Left ventricle myocardium inferior (tissue), 1 donor: ENCODE results near the gene SULT4A1. TPM values are rescaled to one million over a fixed set of nuclear protein-coding genes. Genes with fewer than 3 reads are reported as not detected.

Experiments used
- DNase-seq: peaks from one replicate; pipeline ENCODE4 v3.0.0-alpha.2; 2020
- H3K27ac ChIP-seq: fragments of 200-600 bp; replicated peaks from 2 replicates; pipeline ENCODE4 v1.8.0; 2021
- H3K27me3 ChIP-seq: fragments of 200-600 bp; 2 replicates; pipeline ENCODE4 v1.8.0; 2021; ENCODE audit warnings: low read depth
- H3K36me3 ChIP-seq: fragments of 200-600 bp; 2 replicates; pipeline ENCODE4 v1.8.0; 2021
- H3K4me1 ChIP-seq: fragments of 200-600 bp; 2 replicates; pipeline ENCODE4 v1.8.0; 2021
- H3K4me3 ChIP-seq: fragments of 200-600 bp; 2 replicates; pipeline ENCODE4 v1.8.0; 2021; ENCODE audit warnings: mild to moderate bottlenecking, moderate library complexity
- H3K9me3 ChIP-seq: fragments of 200-600 bp; replicated peaks from 2 replicates; pipeline ENCODE4 v1.8.0; 2021
- intact Hi-C: fragments of 100-400 bp; cut with micrococcal nuclease; formaldehyde crosslinking; loops from one replicate; pipeline ENCODE4 v1.11.0; 2022
- total RNA-seq: library from RNA; stranded (reverse); fragmentation: NEBNext Ultra II Directional; extraction: Animal tissue kit (Norgen Biotek cat#: 25700); gene quantifications from one replicate; pipeline ENCODE4 v1.2.1, GENCODE V29; 2021
- TF ChIP-seq, protein P1 (sequence below): fragments of 200-600 bp; IDR thresholded peaks from 2 replicates; pipeline ENCODE4 v1.8.0; 2021; ENCODE audit warnings: antibody characterized with exemption, mild to moderate bottlenecking, borderline replicate concordance
- donor health status: DM: no; HTN: yes; CAD: no; lungs with severe emphysema.

Gene SULT4A1
- total RNA-seq, 1 donor from 2014 or later, result 0.08 TPM

DNA sequence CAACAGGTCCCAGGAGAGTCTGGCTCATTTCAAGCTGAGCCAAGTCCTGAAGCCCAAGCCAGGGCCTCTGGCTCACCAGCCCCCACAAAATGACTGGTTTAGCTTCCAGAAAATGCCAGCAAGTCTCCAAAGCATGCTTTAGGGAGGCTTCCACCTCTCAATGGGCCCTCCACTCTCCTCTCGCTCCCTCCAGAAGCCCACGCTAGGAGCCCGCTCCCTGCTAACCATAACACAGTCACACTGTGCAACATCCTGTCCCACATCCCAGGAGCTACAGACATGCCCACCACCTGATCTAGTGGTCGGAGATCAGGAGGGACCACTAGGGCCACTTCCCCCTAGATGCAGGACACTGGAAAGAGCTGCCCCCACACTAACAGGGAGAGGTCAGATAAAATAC lies 6.9 kb downstream of the SULT4A1 start:
- intact Hi-C loops, result no loop called here
- H3K4me1 ChIP-seq, result no peaks in the 10 kb centered on the region
- no peaks in the 10 kb centered on the region for H3K36me3 ChIP-seq
- no peak overlapping the region for H3K27ac ChIP-seq
- no peak for DNase-seq
- peaks cover 53% of the 10 kb centered on the region for H3K27me3 ChIP-seq
- TF ChIP-seq, protein P1, sequence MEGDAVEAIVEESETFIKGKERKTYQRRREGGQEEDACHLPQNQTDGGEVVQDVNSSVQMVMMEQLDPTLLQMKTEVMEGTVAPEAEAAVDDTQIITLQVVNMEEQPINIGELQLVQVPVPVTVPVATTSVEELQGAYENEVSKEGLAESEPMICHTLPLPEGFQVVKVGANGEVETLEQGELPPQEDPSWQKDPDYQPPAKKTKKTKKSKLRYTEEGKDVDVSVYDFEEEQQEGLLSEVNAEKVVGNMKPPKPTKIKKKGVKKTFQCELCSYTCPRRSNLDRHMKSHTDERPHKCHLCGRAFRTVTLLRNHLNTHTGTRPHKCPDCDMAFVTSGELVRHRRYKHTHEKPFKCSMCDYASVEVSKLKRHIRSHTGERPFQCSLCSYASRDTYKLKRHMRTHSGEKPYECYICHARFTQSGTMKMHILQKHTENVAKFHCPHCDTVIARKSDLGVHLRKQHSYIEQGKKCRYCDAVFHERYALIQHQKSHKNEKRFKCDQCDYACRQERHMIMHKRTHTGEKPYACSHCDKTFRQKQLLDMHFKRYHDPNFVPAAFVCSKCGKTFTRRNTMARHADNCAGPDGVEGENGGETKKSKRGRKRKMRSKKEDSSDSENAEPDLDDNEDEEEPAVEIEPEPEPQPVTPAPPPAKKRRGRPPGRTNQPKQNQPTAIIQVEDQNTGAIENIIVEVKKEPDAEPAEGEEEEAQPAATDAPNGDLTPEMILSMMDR, result no peak
- H3K4me3 ChIP-seq, result no peak overlapping the region
- H3K9me3 ChIP-seq, result peaks cover 16% of the 10 kb centered on the region

DNA sequence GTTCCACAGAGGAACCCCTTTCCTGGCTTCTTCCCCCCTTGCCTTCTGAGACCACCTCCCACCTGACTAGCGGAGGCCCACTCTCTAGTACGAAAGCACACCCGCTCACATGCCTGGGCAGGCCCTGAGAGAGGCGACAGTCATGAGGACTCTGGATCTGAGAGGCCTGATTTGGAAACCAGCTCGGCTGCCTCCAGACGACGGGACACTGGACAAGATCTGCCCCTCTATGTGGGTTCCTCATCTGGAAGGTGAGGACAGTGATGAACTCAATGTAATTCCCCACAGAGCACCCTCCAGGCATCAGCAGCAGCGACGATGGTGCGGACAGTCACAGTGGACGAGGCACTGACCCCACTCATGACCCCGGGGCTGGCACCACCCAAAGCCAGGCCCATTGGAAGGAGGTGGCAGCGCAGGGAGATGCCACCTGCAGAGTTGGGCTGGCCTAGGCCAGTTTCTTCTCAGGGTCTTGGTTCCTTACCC lies 7.5 kb downstream of the SULT4A1 start:
- peaks cover 16% of the 10 kb centered on the region for H3K9me3 ChIP-seq
- no peak overlapping the region for H3K4me3 ChIP-seq
- no peak overlapping the region for H3K27ac ChIP-seq
- TF ChIP-seq, protein P1, result no peak
- intact Hi-C loops, result no loop called here
- H3K36me3 ChIP-seq, result no peaks in the 10 kb centered on the region
- peaks cover 53% of the 10 kb centered on the region for H3K27me3 ChIP-seq
- no peaks in the 10 kb centered on the region for H3K4me1 ChIP-seq
- no peak for DNase-seq

DNA sequence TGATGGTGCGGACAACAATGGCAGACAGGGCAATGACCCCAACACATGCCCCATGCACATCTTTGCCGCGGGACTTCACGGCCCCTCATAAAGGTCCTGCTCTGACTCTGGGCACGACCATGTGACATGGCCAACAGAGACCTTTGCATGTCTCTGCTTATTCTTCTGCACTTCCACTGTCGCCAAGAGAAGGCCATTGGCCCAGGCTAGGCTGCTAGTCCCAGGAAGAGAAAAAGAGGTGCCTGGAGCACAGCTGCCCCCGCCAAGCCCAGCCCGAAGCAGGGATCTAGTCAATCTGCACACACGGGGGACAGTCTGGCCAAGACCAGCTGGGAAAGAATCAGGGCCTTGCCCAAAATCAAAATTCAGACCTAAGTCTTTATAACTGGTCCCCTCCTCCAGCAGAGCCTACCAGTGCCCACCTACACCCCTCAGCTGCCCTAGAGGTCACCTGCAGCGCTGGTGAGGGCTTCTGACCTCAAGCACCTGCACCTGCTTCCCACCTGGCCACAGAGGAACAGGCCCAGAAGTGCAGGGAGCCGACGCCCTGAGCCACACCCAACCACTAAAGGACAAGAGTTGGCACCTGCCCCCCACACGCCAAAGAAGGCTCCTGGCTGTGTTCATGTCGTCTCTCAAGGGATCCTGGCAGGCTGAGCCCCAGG lies 8.1 kb downstream of the SULT4A1 start:
- H3K4me3 ChIP-seq, result no peak overlapping the region
- intact Hi-C loops, result no loop called here
- H3K27me3 ChIP-seq, result peaks cover 53% of the 10 kb centered on the region

DNA sequence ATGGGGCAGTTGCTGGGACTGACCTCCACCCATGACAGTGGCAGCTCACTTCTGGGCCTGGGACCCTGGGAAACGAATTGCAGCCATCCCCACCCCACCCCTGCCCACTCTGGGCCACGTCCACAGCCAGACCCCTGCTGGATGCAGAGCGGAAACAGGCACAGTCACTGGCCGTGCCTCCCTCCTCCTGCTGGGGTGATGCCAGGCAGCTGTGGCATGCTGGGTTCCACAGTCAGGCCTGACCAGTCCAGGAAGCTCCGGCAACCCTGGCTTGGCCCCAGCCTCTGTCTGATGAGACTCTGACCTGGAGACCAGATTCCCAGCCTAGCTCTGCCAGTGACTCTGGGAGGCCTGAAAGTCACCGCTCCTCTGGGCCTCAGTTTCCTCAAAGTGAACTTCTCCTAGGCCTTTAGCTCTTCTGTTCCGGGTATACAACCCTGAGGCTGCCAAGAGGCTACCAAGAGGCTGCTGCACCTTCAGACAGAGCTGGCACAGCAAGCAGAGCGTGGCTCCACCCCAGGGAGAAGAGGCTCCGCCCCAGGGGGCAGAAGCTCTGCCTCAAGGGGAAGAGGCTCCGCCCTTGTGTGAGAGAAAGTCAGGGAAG lies 8.9 kb downstream of the SULT4A1 start:
- intact Hi-C loops, result no loop called here
- peaks cover 46% of the 10 kb centered on the region for H3K27me3 ChIP-seq
- TF ChIP-seq, protein P1, result no peak
- no peak overlapping the region for H3K4me3 ChIP-seq
- H3K9me3 ChIP-seq, result peaks cover 16% of the 10 kb centered on the region
- no peak for DNase-seq
- H3K36me3 ChIP-seq, result no peaks in the 10 kb centered on the region
- peaks cover 2% of the 10 kb centered on the region for H3K4me1 ChIP-seq
- H3K27ac ChIP-seq, result no peak overlapping the region

More for the DNA sequence above, 8.1 kb downstream of the SULT4A1 start:
- no peak for DNase-seq
- Histone ChIP-seq H3K36me3 (no peaks in the 10 kb centered on the region), H3K4me1 (no peaks in the 10 kb centered on the region), H3K27ac (no peak overlapping the region), H3K9me3 (peaks cover 16% of the 10 kb centered on the region)
- TF ChIP-seq, protein P1, result no peak

DNA sequence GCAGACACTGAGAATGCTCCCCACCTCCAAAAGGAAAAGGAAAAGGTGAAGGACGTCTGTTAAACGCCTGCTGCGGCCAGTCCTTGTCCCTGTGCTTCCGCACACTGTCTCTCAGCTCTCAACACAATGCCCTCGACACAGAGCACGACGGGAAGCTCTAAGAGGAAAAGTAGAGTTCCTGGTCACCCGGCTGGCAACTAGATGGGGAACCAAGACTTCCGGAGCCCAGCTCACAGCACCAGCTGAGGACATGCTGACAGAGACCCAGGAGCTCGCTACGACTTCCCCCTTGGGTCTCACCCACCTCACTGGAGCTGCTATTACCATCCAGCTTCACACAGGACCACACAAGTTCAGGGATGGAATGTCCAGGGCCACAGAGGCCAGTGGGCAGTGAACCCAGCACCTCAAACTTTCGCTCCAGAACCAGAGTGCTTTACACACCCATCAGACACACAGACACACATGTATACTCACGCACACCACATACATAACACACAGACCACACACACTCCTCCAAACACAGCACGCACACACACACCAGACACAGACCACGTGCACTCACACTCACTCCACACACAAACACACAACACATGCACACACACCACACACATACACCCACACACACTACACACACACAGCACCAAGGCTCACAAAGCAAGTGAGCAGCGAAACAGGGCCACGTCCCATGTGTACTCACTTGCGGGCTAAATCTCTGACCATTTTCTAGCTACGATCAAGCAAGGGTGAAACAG lies 9.6 kb downstream of the SULT4A1 start:
- TF ChIP-seq, protein P1, result no peak
- Histone ChIP-seq H3K9me3 (peaks cover 16% of the 10 kb centered on the region), H3K27me3 (peaks cover 44% of the 10 kb centered on the region), H3K4me1 (peaks cover 4% of the 10 kb centered on the region), H3K36me3 (no peaks in the 10 kb centered on the region), H3K4me3 (no peak overlapping the region), H3K27ac (no peak overlapping the region)
- intact Hi-C loops, result no loop called here
- no peak for DNase-seq
